Measurements from ENCODE around the gene MYH10.

MYH10 gene

GRCh38 chr17:8630227-8630801, at the start of gene MYH10:
TSS of gene MYH10 (minus strand) at chr17:8630725. CDS start at chr17:8623246, 7,479 bp downstream.
- Histone ChIP-seq H3K27me3 (replicated peaks; ENCODE audit: insufficient read depth, low read length) (no peaks in the 10 kb centered on the region), H3K27ac (ENCODE audit: low read length) (peak within 1 kb of the TSS; percentile 78; the same call in 1 of the 2 replicates), H3K4me3 (ENCODE audit: low read length) (peak within 1 kb of the TSS; percentile 96), H3K79me2 (ENCODE audit: low read length) (peaks cover 40% of the 10 kb centered on the region), H4K20me1 (ENCODE audit: insufficient read depth, low read length) (no peaks in the 10 kb centered on the region), H3K4me2 (ENCODE audit: low read depth, low read length) (peak within 1 kb of the TSS; percentile 87), H3K4me1 (ENCODE audit: low read length) (peaks cover 5% of the 10 kb centered on the region), H3K36me3 (replicated peaks; ENCODE audit: insufficient read depth, low read length) (no peaks in the 10 kb centered on the region), H3K9me3 (replicated peaks; ENCODE audit: insufficient read depth, low read length) (no peaks in the 10 kb centered on the region), H3K9ac (ENCODE audit: low read length) (peak within 1 kb of the TSS; percentile 90), H2AFZ (ENCODE audit: low read length) (peak within 1 kb of the TSS; percentile 94), H3K9me2 (replicated peaks; ENCODE audit: insufficient read depth, low read length) (no peaks in the 10 kb centered on the region), H3F3A (ENCODE audit: insufficient read depth, low read length) (peaks cover 10% of the 10 kb centered on the region; the same call in 1 of the 2 replicates)
- DNase-seq, result peak; percentile 10
- TF ChIP-seq CTCF (IDR thresholded peaks at IDR 0.05; ENCODE audit: low read length), result no peak
- TF ChIP-seq EZH2 (optimal IDR thresholded peaks at IDR 0.05; ENCODE audit: low read depth, low read length), result no peak
- TF ChIP-seq EZH2phosphoT487 (IDR thresholded peaks at IDR 0.05; ENCODE audit: low read length), result no peak

GRCh38 chr17:8679126-8679525, 48.6 kb upstream of the MYH10 start:
- no peak for DNase-seq
- Histone ChIP-seq H3K79me2 (ENCODE audit: low read length) (no peaks in the 10 kb centered on the region), H3K9me2 (replicated peaks; ENCODE audit: insufficient read depth, low read length) (no peaks in the 10 kb centered on the region), H3K4me1 (ENCODE audit: low read length) (no peaks in the 10 kb centered on the region), H3K4me2 (ENCODE audit: low read depth, low read length) (no peak overlapping the region), H3K27me3 (replicated peaks; ENCODE audit: insufficient read depth, low read length) (no peaks in the 10 kb centered on the region), H4K20me1 (ENCODE audit: insufficient read depth, low read length) (no peaks in the 10 kb centered on the region), H3K4me3 (ENCODE audit: low read length) (no peak overlapping the region), H3F3A (ENCODE audit: insufficient read depth, low read length) (no peaks in the 10 kb centered on the region), H3K9me3 (replicated peaks; ENCODE audit: insufficient read depth, low read length) (no peaks in the 10 kb centered on the region), H3K9ac (ENCODE audit: low read length) (no peak overlapping the region), H3K27ac (ENCODE audit: low read length) (no peak overlapping the region), H3K36me3 (replicated peaks; ENCODE audit: insufficient read depth, low read length) (no peaks in the 10 kb centered on the region), H2AFZ (ENCODE audit: low read length) (no peak overlapping the region)
- TF ChIP-seq CTCF (IDR thresholded peaks at IDR 0.05; ENCODE audit: low read length) (no peak), EZH2phosphoT487 (IDR thresholded peaks at IDR 0.05; ENCODE audit: low read length) (no peak), EZH2 (optimal IDR thresholded peaks at IDR 0.05; ENCODE audit: low read depth, low read length) (no peak)

GRCh38 chr17:8675306-8675705, 44.8 kb upstream of the MYH10 start:
- Histone ChIP-seq H3K9me3 (replicated peaks; ENCODE audit: insufficient read depth, low read length) (no peaks in the 10 kb centered on the region), H3K9ac (ENCODE audit: low read length) (no peak overlapping the region), H3K4me3 (ENCODE audit: low read length) (no peak overlapping the region), H3K79me2 (ENCODE audit: low read length) (no peaks in the 10 kb centered on the region), H3F3A (ENCODE audit: insufficient read depth, low read length) (no peaks in the 10 kb centered on the region), H3K4me2 (ENCODE audit: low read depth, low read length) (no peak overlapping the region), H3K9me2 (replicated peaks; ENCODE audit: insufficient read depth, low read length) (no peaks in the 10 kb centered on the region), H3K27ac (ENCODE audit: low read length) (no peak overlapping the region), H3K4me1 (ENCODE audit: low read length) (no peaks in the 10 kb centered on the region), H3K36me3 (replicated peaks; ENCODE audit: insufficient read depth, low read length) (no peaks in the 10 kb centered on the region), H3K27me3 (replicated peaks; ENCODE audit: insufficient read depth, low read length) (no peaks in the 10 kb centered on the region), H2AFZ (ENCODE audit: low read length) (no peak overlapping the region), H4K20me1 (ENCODE audit: insufficient read depth, low read length) (no peaks in the 10 kb centered on the region)
- DNase-seq, result no peak
- TF ChIP-seq CTCF (IDR thresholded peaks at IDR 0.05; ENCODE audit: low read length) (no peak), EZH2 (optimal IDR thresholded peaks at IDR 0.05; ENCODE audit: low read depth, low read length) (no peak), EZH2phosphoT487 (IDR thresholded peaks at IDR 0.05; ENCODE audit: low read length) (no peak)

All from MM.1S (cell line).